ENCODE data around the gene TFIP11.
"Not testable (repeated sequence)": the region's sequence is repeated elsewhere in the genome, so short reads cannot be mapped to it uniquely, and the experiment has no call there.

Gene TFIP11

GRCh38 chr22:26540119-26540518 is 27.8 kb upstream of the TFIP11 start:
- DNase-seq = no peak

- no peak for DNase-seq
Measured at GRCh38 chr22:26536762-26537134, 24.5 kb upstream of the TFIP11 start.

GRCh38 chr22:26536056-26536761 is 23.9 kb upstream of the TFIP11 start:
- DNase-seq = no peak

DNA sequence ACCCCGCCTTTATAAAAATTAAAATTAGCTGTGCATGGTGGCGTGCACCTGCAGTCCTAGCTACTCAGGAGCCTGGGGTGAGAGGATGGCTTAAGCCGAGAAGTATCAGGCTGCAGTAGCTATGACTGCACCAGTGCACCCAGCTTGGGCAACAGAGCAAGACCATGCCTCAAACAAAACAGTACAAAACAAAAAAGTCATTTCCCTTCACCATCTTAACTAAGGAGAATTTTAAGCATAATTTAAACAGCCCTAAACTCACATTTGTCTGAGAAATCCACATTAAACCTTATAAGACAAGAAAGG is 23.3 kb upstream of the TFIP11 start:
- DNase-seq = no peak

DNA sequence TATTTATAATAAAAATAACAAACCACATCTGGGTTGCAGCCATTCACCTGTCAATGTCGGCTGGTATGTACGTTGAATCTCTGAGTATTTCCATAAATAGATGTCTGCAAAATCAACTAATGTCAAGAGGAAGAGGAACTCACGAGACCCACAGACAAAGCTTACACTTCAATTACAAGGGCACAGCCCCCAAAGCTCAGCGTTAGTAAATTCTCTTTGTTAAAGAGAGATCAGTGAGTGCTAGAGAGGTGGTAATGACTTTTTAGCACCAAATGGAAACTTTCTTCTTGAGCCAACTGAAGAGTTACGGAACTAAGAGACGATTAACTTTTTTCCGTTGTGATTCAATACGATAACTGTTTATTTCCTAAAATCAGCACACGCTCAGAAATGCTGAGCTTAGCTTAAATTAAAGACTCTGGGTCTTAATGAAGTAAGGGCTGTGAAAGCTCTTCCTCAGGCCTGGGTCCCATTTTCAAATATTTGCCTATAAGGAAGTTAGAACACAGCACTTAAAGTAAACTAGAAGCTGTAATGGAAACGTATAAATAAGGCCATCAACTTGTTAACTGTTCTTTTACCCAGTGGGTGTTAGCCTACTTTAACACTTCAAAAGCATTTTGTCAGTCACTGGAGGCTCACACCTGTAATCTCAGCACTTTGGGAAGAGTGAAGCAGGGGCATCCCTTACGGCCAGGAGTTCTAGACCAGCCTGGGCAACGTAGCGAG is 22.8 kb upstream of the TFIP11 start:
- DNase-seq = no peak

DNA sequence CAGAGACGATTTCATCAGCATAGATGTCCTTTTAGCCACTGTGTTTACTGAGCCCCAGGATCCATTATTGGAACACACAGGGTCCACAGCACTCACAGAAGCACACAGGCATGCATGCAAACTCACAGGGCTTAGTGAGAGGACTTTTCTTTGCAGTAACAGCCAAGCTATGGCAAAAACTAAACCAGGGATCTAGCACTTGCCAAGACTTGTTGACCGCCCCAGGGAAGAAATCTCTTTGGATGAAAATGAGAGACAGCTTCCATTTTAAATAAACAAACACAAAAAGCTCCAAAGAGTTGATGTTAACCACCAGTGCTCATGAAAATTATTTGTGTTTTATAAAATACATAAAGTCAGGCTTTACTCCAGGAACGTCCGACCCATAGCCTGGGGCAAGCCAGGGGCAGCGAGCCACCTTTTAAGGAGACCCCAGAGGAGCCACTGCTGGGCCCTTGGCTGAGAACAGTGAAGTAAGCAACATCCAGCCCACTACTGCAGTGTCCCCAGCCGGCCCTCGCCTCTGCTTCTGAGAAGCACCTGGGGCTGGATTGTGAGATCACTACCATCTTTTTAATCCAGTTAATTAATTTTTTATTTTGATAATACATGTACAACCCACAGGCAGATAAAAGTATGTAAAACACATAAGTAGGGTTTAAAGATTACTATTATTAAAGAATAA is 22.0 kb upstream of the TFIP11 start:
- DNase-seq = no peak

- no peak for DNase-seq
Measured at GRCh38 chr22:26529345-26529744, 17.1 kb upstream of the TFIP11 start.

DNA sequence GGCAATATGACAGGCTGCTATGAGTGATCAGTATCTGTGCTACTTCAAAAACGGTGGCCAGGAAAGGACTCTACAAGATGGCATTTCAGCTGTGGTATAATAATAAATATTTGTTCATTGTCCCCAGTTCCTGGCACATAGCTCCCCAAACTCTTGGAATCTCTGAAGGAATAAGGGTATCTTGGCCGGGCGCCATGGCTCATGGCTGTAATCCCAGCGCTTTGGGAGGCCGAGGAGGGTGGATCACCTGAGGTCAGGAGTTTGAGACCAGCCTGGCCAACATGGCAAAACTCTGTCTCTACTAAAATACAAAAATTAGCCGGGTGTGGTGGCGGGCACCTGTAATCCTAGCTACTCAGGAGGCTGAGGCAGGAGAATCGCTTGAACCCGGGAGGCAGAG is 16.2 kb upstream of the TFIP11 start:
- not testable (repeated sequence) for DNase-seq

DNA sequence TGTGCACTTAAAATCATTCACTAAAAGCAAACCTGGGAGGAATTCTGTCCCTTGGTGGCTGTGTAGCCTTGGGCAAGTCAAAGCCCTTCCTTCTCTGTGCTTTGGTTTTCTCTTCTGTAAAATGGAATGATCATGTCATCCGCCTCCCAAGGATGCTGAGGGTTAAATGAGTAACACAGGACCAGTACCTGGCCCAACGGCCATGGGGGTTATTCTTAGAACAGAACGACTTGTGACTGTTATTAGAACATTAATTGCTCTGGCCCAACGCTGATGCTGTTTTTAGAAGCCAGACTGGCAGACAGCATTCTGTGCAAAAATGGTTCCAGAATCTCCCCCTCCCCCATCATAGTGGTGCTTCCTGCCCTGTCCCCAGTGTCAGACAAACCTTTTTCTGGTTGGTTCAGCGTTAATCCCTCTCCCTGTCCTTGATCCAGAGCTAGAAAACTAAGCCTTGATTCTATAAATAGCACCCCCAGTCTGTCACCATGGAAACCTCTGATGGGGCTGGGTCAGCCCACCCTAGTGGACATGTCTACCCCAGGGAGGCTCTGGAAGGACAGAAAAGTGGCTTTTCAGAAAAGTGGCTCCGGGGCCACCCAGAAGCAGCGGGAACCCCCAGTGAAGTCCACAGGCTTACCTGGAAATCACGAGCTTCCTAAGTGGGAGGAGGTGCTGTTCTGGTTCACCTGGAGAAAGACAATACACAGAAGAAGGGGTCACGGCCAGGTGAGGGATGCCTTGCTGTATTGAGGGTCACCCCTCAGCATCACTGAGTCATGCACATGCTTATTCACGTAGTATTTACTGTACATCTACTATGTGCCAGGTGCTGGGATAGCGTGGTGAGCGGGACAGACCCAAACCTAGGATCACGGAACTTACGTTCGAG is 15.5 kb upstream of the TFIP11 start:
- DNase-seq = no peak

DNA sequence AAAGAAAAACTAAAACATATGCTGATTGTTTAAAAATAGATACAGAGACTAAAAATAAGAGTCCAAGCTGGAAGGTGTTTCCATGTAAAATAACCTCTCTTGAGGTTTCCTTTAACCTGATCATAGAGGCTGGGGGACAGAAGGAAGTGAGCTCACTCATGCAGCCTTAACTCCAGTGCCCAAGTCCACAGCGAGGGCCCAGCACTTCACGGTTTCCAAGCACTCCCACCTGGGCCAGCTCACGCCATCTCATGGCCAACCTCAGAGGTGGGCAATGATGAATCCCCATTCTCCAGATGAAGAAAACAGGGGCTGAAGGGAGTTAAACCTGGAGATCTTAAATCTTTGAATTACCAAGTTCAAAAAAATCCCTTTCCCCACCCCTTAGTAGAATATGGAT is 14.9 kb upstream of the TFIP11 start:
- DNase-seq = no peak

DNA sequence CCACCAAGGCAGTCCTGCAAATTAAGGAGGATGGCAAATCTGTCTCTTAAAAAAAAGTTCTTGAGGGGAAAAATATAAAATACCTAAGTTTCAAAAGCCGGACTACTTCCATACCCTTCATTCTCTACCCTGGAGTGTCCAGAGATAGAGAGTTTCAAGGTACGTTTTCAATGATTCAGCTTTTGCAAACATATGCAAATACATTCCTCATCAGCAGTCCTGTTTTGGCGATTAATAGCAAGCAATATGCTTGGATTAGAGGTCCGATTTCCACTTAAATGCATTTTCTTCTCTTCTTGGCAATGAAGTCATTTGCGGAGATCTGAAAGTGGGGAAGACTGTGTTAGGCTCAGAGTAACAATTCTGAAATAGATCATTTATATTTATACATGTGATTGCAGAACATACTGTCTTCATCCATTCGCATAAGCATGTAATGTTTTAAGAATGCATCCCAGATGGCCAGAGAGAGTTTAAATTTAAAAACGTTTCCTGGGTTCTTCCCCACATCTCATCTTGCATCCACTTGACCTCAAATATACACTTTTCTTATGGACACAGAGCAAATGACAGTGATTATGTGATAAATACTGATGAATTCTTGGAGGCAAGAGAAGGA is 13.8 kb upstream of the TFIP11 start:
- no peak for DNase-seq

GRCh38 chr22:26524870-26525269 is 12.6 kb upstream of the TFIP11 start:
- DNase-seq = no peak

GRCh38 chr22:26522592-26522991 is 10.3 kb upstream of the TFIP11 start:
- no peak for DNase-seq

GRCh38 chr22:26522012-26522411 is 9.7 kb upstream of the TFIP11 start:
- no peak for DNase-seq

GRCh38 chr22:26517429-26517828 is 5.2 kb upstream of the TFIP11 start:
- no peak for DNase-seq

DNA sequence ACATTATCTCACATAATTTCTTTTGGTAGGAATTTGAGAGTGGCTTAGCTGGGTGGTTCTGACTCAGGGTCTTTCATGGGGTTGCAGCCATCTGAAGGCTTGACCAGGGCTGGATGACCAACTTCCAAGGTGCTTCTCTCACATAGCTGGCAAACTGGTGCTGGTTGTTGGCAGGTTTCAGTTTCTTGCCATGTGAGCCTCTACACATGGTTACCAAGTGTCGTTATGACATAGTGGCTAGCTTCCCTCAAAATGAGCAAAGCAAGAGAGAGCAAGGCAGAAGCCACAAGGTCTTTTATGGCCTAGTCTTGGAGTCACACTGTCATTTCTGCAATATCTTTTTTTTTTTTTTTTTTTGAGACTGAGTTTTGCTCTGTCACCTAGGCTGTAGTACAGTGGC is 4.2 kb upstream of the TFIP11 start:
- DNase-seq = no peak

GRCh38 chr22:26515931-26516330 is 3.7 kb upstream of the TFIP11 start:
- DNase-seq = no peak

DNA sequence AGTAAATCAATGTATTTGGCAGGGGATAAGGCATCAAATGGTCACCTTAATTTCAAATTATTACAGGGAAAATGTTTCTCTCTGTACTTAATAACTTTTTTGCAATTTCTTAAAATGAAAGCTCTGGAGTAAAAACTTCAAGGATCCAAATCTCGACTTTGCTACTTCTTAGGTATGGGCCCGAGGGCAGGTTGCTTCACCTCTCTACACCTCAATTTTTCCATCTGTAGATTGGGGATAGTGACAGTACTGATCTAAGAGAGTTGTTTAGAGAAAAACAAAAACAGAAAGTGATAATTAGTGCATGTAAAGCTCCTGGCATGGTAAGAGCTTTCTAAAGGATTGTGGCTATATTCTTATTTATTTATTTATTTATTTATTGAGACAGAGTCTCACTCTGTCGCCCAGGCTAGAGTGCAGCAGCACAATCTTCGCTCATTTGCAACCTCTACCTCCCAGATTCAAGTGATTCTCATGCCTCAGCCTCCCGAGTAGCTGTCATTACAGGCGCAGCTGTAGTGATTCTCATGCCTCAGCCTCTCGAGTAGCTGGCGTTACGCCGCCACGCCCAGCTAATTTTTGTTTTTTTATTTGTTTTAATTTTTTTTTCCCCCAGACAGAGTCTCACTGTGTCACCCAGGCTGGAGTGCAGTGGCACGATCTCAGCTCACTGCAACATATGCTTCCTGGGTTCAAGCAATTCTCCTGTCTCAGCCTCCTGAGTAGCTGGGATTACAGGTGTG is 2.3 kb upstream of the TFIP11 start:
- no peak for DNase-seq

- DNase-seq = no peak
Measured at GRCh38 chr22:26513838-26514237, 1.6 kb upstream of the TFIP11 start.

- DNase-seq = no peak
Measured at GRCh38 chr22:26508148-26508547, 4.1 kb downstream of the TFIP11 start.

GRCh38 chr22:26503758-26504157 is 8.5 kb downstream of the TFIP11 start:
- DNase-seq = no peak
